ENCODE data around the gene CD248.

- TF ChIP-seq CTCF (IDR thresholded peaks at IDR 0.05) (no peak), ZFX (IDR thresholded peaks at IDR 0.05; ENCODE audit: borderline replicate concordance) (no peak)
These were observed 4.1 kb downstream of the CD248 start for GRCh38 chr11:66312549-66313320.
